OCI-LY7 (cell line): ENCODE measurements around the gene RFX8. TPM values are rescaled to one million over a fixed set of nuclear protein-coding genes. Genes with fewer than 3 reads are reported as not detected.

ENCODE experiments used
- BruUV-seq: library from RNA; stranded (reverse); fragments of 400-500 nt; replicated peaks from 2 replicates; lab custom pipeline; 2021; lab: Mats Ljungman, UMichigan
- CTCF ChIA-PET: fragments of 300-600 bp; sonication (Branson Sonifier 250); formaldehyde crosslinking; loops from one replicate; lab custom pipeline; 2022; ENCODE audit warnings: antibody characterized with exemption; ENCODE audit not compliant: unreplicated experiment; lab: Charles Lee
- POLR2A ChIA-PET: fragments of 300-600 bp; sonication (Branson Sonifier 250); formaldehyde crosslinking; loops from one replicate; lab custom pipeline; 2022; ENCODE audit warnings: antibody characterized with exemption; lab: Charles Lee
- DNase-seq: peaks from one replicate; pipeline ENCODE4 v3.0.0-alpha.2; 2015; ENCODE audit warnings: low spot score
- H2AFZ ChIP-seq: fragments of 200-600 bp; sonication (generic), shearing (Covaris generic); 2 replicates; pipeline ENCODE4 v1.6.1; 2014; ENCODE audit warnings: mild to moderate bottlenecking, antibody characterized with exemption, low read length, moderate library complexity
- H3K27ac ChIP-seq: fragments of 200-600 bp; sonication (generic); 2 replicates; pipeline ENCODE4 v1.5.1; 2014; ENCODE audit warnings: mixed run types, low read depth, mild to moderate bottlenecking, moderate library complexity, low read length, inconsistent platforms; ENCODE audit not compliant: poor library complexity, severe bottlenecking
- H3K36me3 ChIP-seq: fragments of 200-600 bp; sonication (generic); 2 replicates; pipeline ENCODE4 v1.6.1; 2014; ENCODE audit warnings: mild to moderate bottlenecking, antibody characterized with exemption, low read length, moderate library complexity, mixed read lengths; ENCODE audit not compliant: insufficient read depth
- H3K4me1 ChIP-seq: fragments of 200-600 bp; sonication (generic); 2 replicates; pipeline ENCODE4 v1.5.1; 2014; ENCODE audit warnings: mild to moderate bottlenecking, low read length; ENCODE audit not compliant: insufficient read depth, poor library complexity, severe bottlenecking
- H3K4me2 ChIP-seq: fragments of 200-600 bp; sonication (generic); 2 replicates; pipeline ENCODE4 v1.6.1; 2014; ENCODE audit warnings: mild to moderate bottlenecking, low read length
- H3K4me3 ChIP-seq: fragments of 200-600 bp; sonication (generic); 2 replicates; pipeline ENCODE4 v1.5.1; 2014; ENCODE audit warnings: mild to moderate bottlenecking, low read depth, low read length; ENCODE audit not compliant: poor library complexity, severe bottlenecking
- H3K79me2 ChIP-seq: fragments of 200-600 bp; sonication (generic); 2 replicates; pipeline ENCODE4 v1.6.1; 2016; ENCODE audit warnings: low read depth, mild to moderate bottlenecking, low read length, moderate library complexity, mixed read lengths; ENCODE audit not compliant: insufficient read depth
- H3K9me2 ChIP-seq: fragments of 200-600 bp; sonication (generic); 2 replicates; pipeline ENCODE4 v1.6.1; 2016; ENCODE audit warnings: mild to moderate bottlenecking, low read length, mixed read lengths; ENCODE audit not compliant: insufficient read depth
- H3K9me3 ChIP-seq: fragments of 200-600 bp; sonication (generic); 2 replicates; pipeline ENCODE4 v1.6.1; 2014; ENCODE audit warnings: mild to moderate bottlenecking, mixed run types, low read length, mixed read lengths
- H4K20me1 ChIP-seq: fragments of 200-600 bp; sonication (generic); 2 replicates; pipeline ENCODE4 v1.6.1; 2014; ENCODE audit warnings: mild to moderate bottlenecking, antibody characterized with exemption, low read length, moderate library complexity, mixed read lengths; ENCODE audit not compliant: insufficient read depth
- CTCF ChIP-seq: fragments of 200-600 bp; sonication (generic); conservative IDR thresholded peaks from 2 replicates; pipeline ENCODE4 v1.5.1; 2014; ENCODE audit warnings: mild to moderate bottlenecking, antibody characterized with exemption, low read length, moderate library complexity, mixed read lengths
- EZH2phosphoT487 ChIP-seq: fragments of 200-600 bp; sonication (generic); IDR thresholded peaks from 2 replicates; pipeline ENCODE4 v1.6.1; 2018; ENCODE audit warnings: low read depth, borderline replicate concordance, mild to moderate bottlenecking, mixed run types, antibody characterized with exemption, low read length, moderate library complexity, mixed read lengths
- intact Hi-C: fragments of 100-400 bp; cut with micrococcal nuclease; formaldehyde crosslinking; loops from one replicate; pipeline ENCODE4 v1.10.0; 2022; ENCODE audit not compliant: unreplicated experiment
- total RNA-seq, 2 experiments: library from RNA; depleted of rRNA in 1 of 2; stranded (reverse); fragments of >200 nt in 1 of 2; shearing (Covaris generic) in 1 of 2; gene quantifications; 2 replicates each; pipeline ENCODE4 v1.2.3, GENCODE V29; 2014 to 2022

Gene RFX8
- total RNA-seq, 2 experiments from 2014 or later, result not detected

- H3K4me3 ChIP-seq, result no peak overlapping the region
- no peaks in the 10 kb centered on the region for H4K20me1 ChIP-seq
- H2AFZ ChIP-seq, result no peak overlapping the region
- no peak overlapping the region for H3K4me2 ChIP-seq
- BruUV-seq, result no TSS peak
- H3K79me2 ChIP-seq, result no peaks in the 10 kb centered on the region
- no peak for TF ChIP-seq EZH2phosphoT487
- no peak for TF ChIP-seq CTCF
- H3K9me2 ChIP-seq, result no peaks in the 10 kb centered on the region
- H3K36me3 ChIP-seq, result no peaks in the 10 kb centered on the region
- intact Hi-C loops, result no loop called here
- H3K4me1 ChIP-seq, result no peaks in the 10 kb centered on the region
- H3K27ac ChIP-seq, result no peak overlapping the region
- no peaks in the 10 kb centered on the region for H3K9me3 ChIP-seq
- no peak for DNase-seq
- ChIA-PET CTCF (no interaction called here), POLR2A (no interaction called here)
Measured at GRCh38 chr2:101464841-101465240, 10.1 kb downstream of the RFX8 start.

GRCh38 chr2:101463911-101464641 is 10.8 kb downstream of the RFX8 start:
- TF ChIP-seq CTCF, result no peak
- no peak for TF ChIP-seq EZH2phosphoT487
- no peak for DNase-seq
- no TSS peak for BruUV-seq
- Histone ChIP-seq H4K20me1 (no peaks in the 10 kb centered on the region), H3K9me2 (no peaks in the 10 kb centered on the region), H3K4me1 (no peaks in the 10 kb centered on the region), H3K36me3 (no peaks in the 10 kb centered on the region), H3K4me3 (no peak overlapping the region), H3K79me2 (no peaks in the 10 kb centered on the region), H3K9me3 (no peaks in the 10 kb centered on the region), H3K4me2 (no peak overlapping the region), H3K27ac (no peak overlapping the region), H2AFZ (no peak overlapping the region)
- intact Hi-C loops, result no loop called here
- ChIA-PET CTCF (no interaction called here), POLR2A (no interaction called here)

GRCh38 chr2:101463421-101463820 is 11.5 kb downstream of the RFX8 start:
- Histone ChIP-seq H3K79me2 (no peaks in the 10 kb centered on the region), H3K27ac (no peak overlapping the region), H3K4me1 (no peaks in the 10 kb centered on the region), H3K4me2 (no peak overlapping the region), H2AFZ (no peak overlapping the region), H3K36me3 (no peaks in the 10 kb centered on the region), H4K20me1 (no peaks in the 10 kb centered on the region), H3K4me3 (no peak overlapping the region), H3K9me2 (no peaks in the 10 kb centered on the region), H3K9me3 (no peaks in the 10 kb centered on the region)
- ChIA-PET POLR2A (no interaction called here), CTCF (no interaction called here)
- intact Hi-C loops, result no loop called here
- no peak for DNase-seq
- no TSS peak for BruUV-seq
- TF ChIP-seq CTCF (no peak), EZH2phosphoT487 (no peak)
